Measurements from ENCODE around the gene INTU.

Gene INTU

GRCh38 chr4:127660284-127660885 lies 27.6 kb downstream of the INTU start:
- no peak for DNase-seq (ENCODE audit: low read depth in 1 of 2, low spot score in 1 of 2)

GRCh38 chr4:127667116-127667515 lies 34.4 kb downstream of the INTU start:
- H3K4me3 ChIP-seq (replicated peaks; ENCODE audit: insufficient read depth, low read length): no peak overlapping the region
- H3K27me3 ChIP-seq (ENCODE audit: insufficient read depth, poor library complexity, severe bottlenecking): no peaks in the 10 kb centered on the region
- H3K27ac ChIP-seq (replicated peaks): no peak overlapping the region
- no peak for DNase-seq (ENCODE audit: low read depth in 1 of 2, low spot score in 1 of 2)
- TF ChIP-seq SPI1 (IDR thresholded peaks at IDR 0.05; ENCODE audit: borderline replicate concordance, low read depth) (no peak), POLR2AphosphoS5 (IDR thresholded peaks at IDR 0.05; ENCODE audit: low read depth) (no peak), GABPA (IDR thresholded peaks at IDR 0.05; ENCODE audit: low read depth) (no peak)
- TF ChIP-seq, protein P1, sequence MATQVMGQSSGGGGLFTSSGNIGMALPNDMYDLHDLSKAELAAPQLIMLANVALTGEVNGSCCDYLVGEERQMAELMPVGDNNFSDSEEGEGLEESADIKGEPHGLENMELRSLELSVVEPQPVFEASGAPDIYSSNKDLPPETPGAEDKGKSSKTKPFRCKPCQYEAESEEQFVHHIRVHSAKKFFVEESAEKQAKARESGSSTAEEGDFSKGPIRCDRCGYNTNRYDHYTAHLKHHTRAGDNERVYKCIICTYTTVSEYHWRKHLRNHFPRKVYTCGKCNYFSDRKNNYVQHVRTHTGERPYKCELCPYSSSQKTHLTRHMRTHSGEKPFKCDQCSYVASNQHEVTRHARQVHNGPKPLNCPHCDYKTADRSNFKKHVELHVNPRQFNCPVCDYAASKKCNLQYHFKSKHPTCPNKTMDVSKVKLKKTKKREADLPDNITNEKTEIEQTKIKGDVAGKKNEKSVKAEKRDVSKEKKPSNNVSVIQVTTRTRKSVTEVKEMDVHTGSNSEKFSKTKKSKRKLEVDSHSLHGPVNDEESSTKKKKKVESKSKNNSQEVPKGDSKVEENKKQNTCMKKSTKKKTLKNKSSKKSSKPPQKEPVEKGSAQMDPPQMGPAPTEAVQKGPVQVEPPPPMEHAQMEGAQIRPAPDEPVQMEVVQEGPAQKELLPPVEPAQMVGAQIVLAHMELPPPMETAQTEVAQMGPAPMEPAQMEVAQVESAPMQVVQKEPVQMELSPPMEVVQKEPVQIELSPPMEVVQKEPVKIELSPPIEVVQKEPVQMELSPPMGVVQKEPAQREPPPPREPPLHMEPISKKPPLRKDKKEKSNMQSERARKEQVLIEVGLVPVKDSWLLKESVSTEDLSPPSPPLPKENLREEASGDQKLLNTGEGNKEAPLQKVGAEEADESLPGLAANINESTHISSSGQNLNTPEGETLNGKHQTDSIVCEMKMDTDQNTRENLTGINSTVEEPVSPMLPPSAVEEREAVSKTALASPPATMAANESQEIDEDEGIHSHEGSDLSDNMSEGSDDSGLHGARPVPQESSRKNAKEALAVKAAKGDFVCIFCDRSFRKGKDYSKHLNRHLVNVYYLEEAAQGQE (IDR thresholded peaks at IDR 0.05; ENCODE audit: insufficient replicate concordance, low read depth): no peak
- TF ChIP-seq, protein P2, sequence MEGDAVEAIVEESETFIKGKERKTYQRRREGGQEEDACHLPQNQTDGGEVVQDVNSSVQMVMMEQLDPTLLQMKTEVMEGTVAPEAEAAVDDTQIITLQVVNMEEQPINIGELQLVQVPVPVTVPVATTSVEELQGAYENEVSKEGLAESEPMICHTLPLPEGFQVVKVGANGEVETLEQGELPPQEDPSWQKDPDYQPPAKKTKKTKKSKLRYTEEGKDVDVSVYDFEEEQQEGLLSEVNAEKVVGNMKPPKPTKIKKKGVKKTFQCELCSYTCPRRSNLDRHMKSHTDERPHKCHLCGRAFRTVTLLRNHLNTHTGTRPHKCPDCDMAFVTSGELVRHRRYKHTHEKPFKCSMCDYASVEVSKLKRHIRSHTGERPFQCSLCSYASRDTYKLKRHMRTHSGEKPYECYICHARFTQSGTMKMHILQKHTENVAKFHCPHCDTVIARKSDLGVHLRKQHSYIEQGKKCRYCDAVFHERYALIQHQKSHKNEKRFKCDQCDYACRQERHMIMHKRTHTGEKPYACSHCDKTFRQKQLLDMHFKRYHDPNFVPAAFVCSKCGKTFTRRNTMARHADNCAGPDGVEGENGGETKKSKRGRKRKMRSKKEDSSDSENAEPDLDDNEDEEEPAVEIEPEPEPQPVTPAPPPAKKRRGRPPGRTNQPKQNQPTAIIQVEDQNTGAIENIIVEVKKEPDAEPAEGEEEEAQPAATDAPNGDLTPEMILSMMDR (IDR thresholded peaks at IDR 0.05; ENCODE audit: insufficient read depth, low read length): no peak

More at GRCh38 chr4:127660284-127660885, 27.6 kb downstream of the INTU start:
- Histone ChIP-seq H3K27ac (replicated peaks) (no peak overlapping the region), H3K4me3 (replicated peaks; ENCODE audit: insufficient read depth, low read length) (no peak overlapping the region), H3K27me3 (ENCODE audit: insufficient read depth, poor library complexity, severe bottlenecking) (no peaks in the 10 kb centered on the region)
- TF ChIP-seq SPI1 (IDR thresholded peaks at IDR 0.05; ENCODE audit: borderline replicate concordance, low read depth) (no peak), GABPA (IDR thresholded peaks at IDR 0.05; ENCODE audit: low read depth) (no peak), POLR2AphosphoS5 (IDR thresholded peaks at IDR 0.05; ENCODE audit: low read depth) (no peak)
- TF ChIP-seq, protein P2 (IDR thresholded peaks at IDR 0.05; ENCODE audit: insufficient read depth, low read length): no peak
- TF ChIP-seq, protein P1 (IDR thresholded peaks at IDR 0.05; ENCODE audit: insufficient replicate concordance, low read depth): no peak

DNA sequence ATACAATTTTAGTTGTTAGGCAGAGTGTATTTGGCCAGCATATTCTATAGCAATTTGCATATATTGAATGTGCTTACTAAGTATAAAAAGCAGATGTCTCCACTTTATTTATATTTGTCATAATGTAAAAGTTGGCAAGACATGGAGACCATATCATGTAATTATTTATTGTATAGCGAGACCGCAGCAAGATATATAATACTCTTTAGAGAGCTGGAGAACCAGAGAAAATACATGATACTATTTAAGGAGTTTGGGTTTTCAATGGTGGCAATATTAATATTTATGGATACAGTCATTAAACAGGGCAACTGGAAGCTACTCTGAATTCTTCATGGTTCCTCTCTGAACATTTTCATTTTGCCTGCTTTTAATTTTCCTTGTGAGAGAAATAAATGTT lies 35.0 kb downstream of the INTU start:
- Histone ChIP-seq H3K27ac (replicated peaks) (no peak overlapping the region), H3K4me3 (replicated peaks; ENCODE audit: insufficient read depth, low read length) (no peak overlapping the region), H3K27me3 (ENCODE audit: insufficient read depth, poor library complexity, severe bottlenecking) (no peaks in the 10 kb centered on the region)
- TF ChIP-seq, protein P2 (IDR thresholded peaks at IDR 0.05; ENCODE audit: insufficient read depth, low read length): no peak
- TF ChIP-seq SPI1 (IDR thresholded peaks at IDR 0.05; ENCODE audit: borderline replicate concordance, low read depth) (no peak), POLR2AphosphoS5 (IDR thresholded peaks at IDR 0.05; ENCODE audit: low read depth) (no peak), GABPA (IDR thresholded peaks at IDR 0.05; ENCODE audit: low read depth) (no peak)
- TF ChIP-seq, protein P1 (IDR thresholded peaks at IDR 0.05; ENCODE audit: insufficient replicate concordance, low read depth): no peak
- no peak for DNase-seq (ENCODE audit: low read depth in 1 of 2, low spot score in 1 of 2)
